Fibroblast of pulmonary artery (primary cell): ENCODE data around the gene CYRIA.

Source experiments
- DNase-seq: peaks from one replicate; pipeline ENCODE4 v3.0.0-alpha.2; 2010; ENCODE audit warnings: low read depth
- H3K4me3 ChIP-seq: replicated peaks from 2 replicates; pipeline ENCODE4 v1.5.1; 2011; ENCODE audit warnings: low read depth, mild to moderate bottlenecking, control low read depth, low read length, moderate library complexity
- TF ChIP-seq, protein P1 (sequence below): IDR thresholded peaks from 2 replicates; pipeline ENCODE4 v1.5.1; 2011; ENCODE audit warnings: mild to moderate bottlenecking, control low read depth, low read length, inconsistent platforms; ENCODE audit errors: missing control alignments

CYRIA gene

DNA sequence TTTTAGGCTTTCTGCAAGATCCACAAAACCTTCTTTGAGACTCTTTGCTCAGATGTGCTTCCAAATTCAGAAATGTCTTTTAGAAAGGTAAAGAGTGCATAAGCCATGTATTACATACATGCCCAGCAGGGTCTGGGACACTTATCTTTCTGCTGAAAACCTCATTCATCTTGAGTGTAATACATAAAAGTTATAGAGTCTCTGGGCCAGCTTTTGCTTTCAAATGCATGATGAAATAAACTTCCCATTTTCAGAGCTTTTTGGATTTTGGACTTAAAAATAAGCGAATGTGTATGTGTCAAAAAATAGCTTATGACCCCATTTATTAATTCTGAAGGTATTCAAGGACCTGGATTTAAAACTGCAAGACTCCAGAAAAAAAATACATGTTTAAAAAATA, 8.0 kb downstream of the CYRIA start:
- no peak overlapping the region for H3K4me3 ChIP-seq
- DNase-seq: no peak
- TF ChIP-seq, protein P1, sequence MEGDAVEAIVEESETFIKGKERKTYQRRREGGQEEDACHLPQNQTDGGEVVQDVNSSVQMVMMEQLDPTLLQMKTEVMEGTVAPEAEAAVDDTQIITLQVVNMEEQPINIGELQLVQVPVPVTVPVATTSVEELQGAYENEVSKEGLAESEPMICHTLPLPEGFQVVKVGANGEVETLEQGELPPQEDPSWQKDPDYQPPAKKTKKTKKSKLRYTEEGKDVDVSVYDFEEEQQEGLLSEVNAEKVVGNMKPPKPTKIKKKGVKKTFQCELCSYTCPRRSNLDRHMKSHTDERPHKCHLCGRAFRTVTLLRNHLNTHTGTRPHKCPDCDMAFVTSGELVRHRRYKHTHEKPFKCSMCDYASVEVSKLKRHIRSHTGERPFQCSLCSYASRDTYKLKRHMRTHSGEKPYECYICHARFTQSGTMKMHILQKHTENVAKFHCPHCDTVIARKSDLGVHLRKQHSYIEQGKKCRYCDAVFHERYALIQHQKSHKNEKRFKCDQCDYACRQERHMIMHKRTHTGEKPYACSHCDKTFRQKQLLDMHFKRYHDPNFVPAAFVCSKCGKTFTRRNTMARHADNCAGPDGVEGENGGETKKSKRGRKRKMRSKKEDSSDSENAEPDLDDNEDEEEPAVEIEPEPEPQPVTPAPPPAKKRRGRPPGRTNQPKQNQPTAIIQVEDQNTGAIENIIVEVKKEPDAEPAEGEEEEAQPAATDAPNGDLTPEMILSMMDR: no peak

DNA sequence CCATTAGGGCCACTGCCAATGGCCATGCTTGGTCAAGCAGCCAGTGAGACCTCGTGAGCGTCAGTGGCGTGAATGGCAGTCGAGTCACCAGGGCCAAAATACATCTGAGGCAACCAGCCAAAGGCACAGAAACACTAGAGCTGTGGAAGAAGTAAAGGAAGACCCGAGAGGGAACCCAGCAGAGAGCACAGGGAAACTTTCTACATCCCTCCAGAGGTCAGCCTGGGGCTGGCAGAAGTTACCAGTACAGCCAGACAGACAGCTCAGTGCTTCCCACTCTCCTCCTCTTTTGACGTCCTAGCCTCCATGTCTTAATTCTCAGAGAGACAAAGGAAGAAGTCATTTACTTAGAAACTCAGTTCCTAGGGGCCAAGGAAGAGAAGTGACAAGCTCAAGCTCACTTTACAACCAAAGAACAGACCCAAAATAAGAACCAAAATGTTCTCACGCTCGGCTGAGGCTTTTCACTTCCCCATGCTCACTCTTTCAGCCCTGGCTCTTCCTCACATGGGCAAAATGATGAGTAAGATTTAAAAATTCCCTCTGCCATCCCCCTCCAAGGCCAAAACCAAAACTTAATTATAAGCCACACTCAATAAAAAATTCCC, 8.7 kb downstream of the CYRIA start:
- H3K4me3 ChIP-seq: no peak overlapping the region
- no peak for DNase-seq
- TF ChIP-seq, protein P1: no peak

DNA sequence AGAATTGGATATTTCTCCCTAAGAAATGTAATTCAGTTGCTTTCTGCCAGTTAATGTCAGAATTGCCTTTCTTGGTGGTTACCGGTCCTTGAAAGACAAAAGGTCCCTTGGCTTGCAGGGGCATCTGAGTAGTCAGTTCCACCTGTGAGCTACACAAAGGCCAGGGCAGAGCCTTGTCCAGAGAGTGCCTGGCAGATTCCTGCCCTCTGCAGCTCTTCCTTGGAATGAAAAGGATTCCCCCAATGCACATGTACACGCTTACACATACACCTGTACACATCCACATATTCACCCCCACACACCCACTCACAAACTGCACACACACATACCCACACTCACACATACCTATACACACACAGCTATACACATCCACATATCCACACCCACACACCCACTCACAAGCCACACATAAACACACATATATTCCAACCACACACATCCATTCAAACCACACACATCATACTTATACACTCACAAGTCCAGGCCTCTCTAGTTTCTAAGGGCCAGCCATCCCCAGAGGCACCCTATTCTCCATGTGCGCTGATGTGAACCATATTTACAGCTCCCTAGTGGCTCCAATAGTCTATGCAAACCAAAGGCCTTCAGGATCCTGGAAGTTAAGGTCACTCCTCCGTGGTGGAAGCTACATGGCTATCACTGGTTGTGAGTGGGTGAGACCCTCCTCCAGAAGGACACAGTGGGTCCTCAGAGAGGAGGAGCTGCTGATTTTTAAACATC, 9.6 kb downstream of the CYRIA start:
- no peak for DNase-seq
- H3K4me3 ChIP-seq: no peak overlapping the region
- TF ChIP-seq, protein P1: no peak

DNA sequence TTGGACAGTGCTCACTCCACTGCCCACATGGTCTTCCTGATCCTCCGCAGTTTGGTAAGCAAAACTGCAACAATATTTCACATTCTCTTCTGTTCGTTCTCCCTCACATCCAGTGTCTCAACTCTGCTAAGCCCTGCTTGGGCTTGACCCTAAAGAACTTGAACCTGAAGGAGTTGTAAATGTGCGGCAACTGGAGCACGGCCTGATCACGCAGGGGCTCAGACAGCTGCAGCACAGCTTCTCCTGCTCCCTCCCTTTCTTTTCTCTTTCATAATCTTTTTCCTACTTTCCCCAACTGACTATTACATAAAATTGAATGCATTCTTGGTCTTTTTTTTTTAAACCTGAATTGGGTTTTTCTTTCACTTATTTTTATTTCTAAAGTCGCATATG, 10.2 kb downstream of the CYRIA start:
- TF ChIP-seq, protein P1: no peak
- no peak overlapping the region for H3K4me3 ChIP-seq
- no peak for DNase-seq

DNA sequence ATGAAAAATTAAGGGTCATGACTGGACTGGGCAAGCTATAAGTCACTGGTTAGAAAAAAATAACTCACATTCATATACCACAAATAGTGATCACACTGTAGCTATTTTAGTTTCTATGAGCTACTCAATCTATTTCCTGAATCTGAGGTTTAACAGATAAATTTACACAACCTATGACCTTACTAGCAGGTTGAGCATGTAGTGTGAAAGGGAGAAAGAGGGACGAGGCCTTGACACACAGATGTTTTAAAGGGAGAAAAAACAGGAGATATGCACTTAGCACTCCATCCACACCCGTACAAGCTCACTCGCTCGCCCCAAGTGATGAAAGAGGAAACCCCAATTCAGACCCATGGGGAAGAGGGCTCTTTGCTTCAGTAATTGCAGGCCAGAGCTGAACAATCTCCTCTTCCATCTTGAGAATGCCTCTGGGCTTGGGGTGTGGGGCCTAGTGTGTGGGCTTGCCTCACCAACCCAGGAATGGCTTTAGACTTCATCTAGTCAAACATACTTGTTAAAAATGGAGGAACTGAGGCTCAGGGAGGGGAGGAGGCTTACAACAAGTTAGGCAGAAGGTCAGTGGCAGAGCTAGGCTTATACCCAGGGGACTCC, 10.7 kb downstream of the CYRIA start:
- H3K4me3 ChIP-seq: no peak overlapping the region
- no peak for DNase-seq
- TF ChIP-seq, protein P1: no peak

DNA sequence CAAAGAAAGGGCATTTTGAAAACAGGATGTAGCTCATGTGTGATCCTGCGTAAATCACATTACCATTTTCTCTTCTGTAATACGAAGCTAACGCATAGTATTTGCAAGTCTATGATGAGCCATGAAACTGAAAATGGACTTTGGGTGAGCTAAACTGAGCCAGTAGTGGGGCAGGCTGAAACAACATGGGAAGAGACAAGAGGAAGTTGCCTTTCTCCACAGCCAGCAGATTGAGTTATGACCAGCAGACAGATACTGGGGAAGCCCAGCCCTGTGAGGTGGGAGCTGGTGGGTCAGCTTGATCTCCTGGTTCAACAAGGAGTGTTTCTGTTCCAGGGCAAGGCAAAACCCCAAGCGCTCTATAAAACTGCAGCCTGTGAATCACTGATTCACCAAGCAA, 11.8 kb downstream of the CYRIA start:
- DNase-seq: no peak
- TF ChIP-seq, protein P1: no peak
- no peak overlapping the region for H3K4me3 ChIP-seq

DNA sequence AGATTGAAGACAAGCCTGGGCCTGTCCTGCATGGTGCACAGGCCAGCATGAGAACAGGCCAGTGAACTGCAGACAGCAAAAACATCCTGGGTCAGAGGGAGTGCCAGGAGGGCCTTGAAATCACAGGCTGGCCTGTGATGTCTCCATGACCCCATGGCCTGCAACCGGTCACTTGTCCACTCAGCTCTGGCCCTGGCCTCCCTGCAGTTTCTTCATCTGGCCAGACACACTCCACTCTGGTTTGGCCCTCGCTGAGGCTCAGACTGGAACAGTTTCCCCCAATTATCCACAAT, 12.6 kb downstream of the CYRIA start:
- H3K4me3 ChIP-seq: no peak overlapping the region
- TF ChIP-seq, protein P1: no peak
- DNase-seq: no peak
